HAP-1 (cell line): ENCODE results near the gene SHOC1.
A peak's percentile ranks its signal among the peaks of the same experiment; 100 is the strongest.
"Not testable (repeated sequence)": the region's sequence is repeated elsewhere in the genome, so short reads cannot be mapped to it uniquely, and the experiment has no call there.

Experiments
- DNase-seq, 2 experiments: peaks; one replicate each; pipeline ENCODE4 v3.0.0-alpha.2; 2016 to 2020; ENCODE audit warnings: low spot score in 2 of 2
- H3K27me3 ChIP-seq: fragments of 250-450 bp; sonication (Bioruptor Pico); 2 replicates; pipeline ENCODE4 v1.5.1; 2020; ENCODE audit warnings: low read depth, mild to moderate bottlenecking, moderate library complexity
- H3K36me3 ChIP-seq: fragments of 250-450 bp; sonication (Bioruptor Pico); replicated peaks from 2 replicates; pipeline ENCODE4 v1.5.1; 2020; ENCODE audit warnings: mild to moderate bottlenecking
- H3K4me1 ChIP-seq: fragments of 250-450 bp; sonication (Bioruptor Pico); 2 replicates; pipeline ENCODE4 v1.5.1; 2020; ENCODE audit warnings: mild to moderate bottlenecking
- H3K4me3 ChIP-seq: fragments of 250-450 bp; sonication (Bioruptor Pico); 2 replicates; pipeline ENCODE4 v1.5.1; 2020; ENCODE audit warnings: mild to moderate bottlenecking, moderate library complexity
- H3K9me3 ChIP-seq: fragments of 250-450 bp; sonication (Bioruptor Pico); 2 replicates; pipeline ENCODE4 v1.5.1; 2020; ENCODE audit warnings: mild to moderate bottlenecking, moderate library complexity
- in situ Hi-C: fragments of 300-500 bp; cut with MboI; formaldehyde crosslinking; loops from 3 replicates; pipeline ENCODE4 v1.14.3; 2020; ENCODE audit warnings: low sequenced_read_pairs, inconsistent platforms, mixed read lengths

The SHOC1 gene

DNA sequence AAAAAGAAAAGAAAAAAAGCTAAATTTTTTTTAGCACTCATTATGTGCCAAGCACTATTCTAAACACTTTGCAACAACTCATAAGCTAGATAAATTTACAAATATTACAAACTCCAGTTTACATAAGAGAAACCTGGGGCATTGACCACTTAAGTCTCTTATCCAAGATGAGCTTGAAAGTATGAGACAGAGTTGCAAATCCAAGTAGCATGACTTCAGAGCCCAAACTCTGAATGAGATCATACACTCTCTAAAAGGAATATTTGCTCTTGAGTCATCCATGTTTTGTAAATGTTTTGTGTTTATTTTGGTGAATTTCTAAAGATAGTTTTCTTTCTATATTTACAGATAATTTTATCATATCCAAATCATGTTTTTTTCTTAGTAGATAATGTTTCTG lies 4.0 kb upstream of the SHOC1 start:
- Histone ChIP-seq H3K9me3 (no peaks in the 10 kb centered on the region), H3K27me3 (peaks cover 3% of the 10 kb centered on the region; the same call in 1 of the 2 replicates), H3K4me1 (peaks cover 8% of the 10 kb centered on the region; the same call in 1 of the 2 replicates), H3K36me3 (no peaks in the 10 kb centered on the region), H3K4me3 (no peak overlapping the region)
- in situ Hi-C loops = no loop called here
- DNase-seq = no peak

DNA sequence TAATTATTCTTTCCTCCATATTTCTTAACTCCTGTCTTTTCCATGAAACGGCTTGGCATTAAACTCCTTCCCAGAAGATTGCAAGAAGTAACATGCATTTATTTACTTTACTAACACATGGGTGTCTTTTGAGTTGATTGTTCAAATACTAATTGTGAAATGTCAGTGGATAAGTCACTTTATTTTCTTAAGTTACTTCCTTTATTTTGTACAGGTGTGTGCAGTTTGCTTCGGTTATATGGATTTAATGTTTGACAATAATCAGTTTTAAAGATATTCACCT lies 761 bp upstream of the SHOC1 start:
- DNase-seq = no peak
- H3K36me3 ChIP-seq = no peaks in the 10 kb centered on the region
- H3K4me1 ChIP-seq = peaks cover 8% of the 10 kb centered on the region; the same call in 1 of the 2 replicates
- no peaks in the 10 kb centered on the region for H3K9me3 ChIP-seq
- H3K27me3 ChIP-seq = no peaks in the 10 kb centered on the region; the same call in 1 of the 2 replicates
- in situ Hi-C loops = no loop called here
- no peak overlapping the region for H3K4me3 ChIP-seq

DNA sequence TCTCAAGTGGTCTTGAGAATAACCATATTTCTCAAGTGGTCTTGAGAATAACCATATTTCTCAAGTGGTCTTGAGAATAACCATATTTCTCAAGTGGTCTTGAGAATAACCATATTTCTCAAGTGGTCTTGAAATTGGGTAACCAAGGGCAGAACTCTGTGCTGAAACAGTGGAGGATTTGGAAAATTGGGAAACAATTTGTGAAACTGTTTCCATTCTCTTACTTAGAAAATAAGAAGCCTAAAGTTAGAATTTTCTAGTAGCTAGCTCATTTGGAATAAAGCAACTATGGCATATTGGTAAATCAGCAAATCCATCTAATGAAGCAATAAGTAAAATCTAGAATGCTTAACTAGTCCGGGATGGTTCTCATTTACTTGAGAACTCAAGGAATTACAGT lies 2.9 kb downstream of the SHOC1 start:
- H3K9me3 ChIP-seq, DNase-seq, H3K4me1 ChIP-seq, in situ Hi-C loops, H3K36me3 ChIP-seq, H3K27me3 ChIP-seq, H3K4me3 ChIP-seq: not testable (repeated sequence)

DNA sequence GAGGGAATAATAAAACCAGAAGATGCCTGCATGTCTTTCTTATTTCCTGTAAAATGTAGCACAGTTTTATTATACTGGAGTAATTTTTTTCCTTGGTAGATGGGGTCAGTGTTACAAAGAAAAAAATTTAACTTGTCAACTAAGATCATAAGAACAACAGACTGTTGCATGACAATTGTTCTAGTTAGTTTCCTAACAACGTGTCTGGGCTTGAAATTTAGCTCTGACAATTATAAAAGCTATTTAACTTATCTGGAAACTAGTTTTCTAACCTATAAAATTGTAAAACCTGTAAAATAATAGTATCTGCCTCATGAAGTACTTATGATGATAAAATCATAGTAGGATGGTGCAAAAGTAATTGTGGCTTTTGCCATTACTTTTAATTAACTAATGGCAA lies 4.9 kb downstream of the SHOC1 start:
- no peaks in the 10 kb centered on the region for H3K27me3 ChIP-seq
- H3K9me3 ChIP-seq = no peaks in the 10 kb centered on the region
- no peaks in the 10 kb centered on the region for H3K36me3 ChIP-seq
- in situ Hi-C loops = no loop called here
- DNase-seq = no peak
- H3K4me1 ChIP-seq = no peaks in the 10 kb centered on the region
- H3K4me3 ChIP-seq = no peak overlapping the region

DNA sequence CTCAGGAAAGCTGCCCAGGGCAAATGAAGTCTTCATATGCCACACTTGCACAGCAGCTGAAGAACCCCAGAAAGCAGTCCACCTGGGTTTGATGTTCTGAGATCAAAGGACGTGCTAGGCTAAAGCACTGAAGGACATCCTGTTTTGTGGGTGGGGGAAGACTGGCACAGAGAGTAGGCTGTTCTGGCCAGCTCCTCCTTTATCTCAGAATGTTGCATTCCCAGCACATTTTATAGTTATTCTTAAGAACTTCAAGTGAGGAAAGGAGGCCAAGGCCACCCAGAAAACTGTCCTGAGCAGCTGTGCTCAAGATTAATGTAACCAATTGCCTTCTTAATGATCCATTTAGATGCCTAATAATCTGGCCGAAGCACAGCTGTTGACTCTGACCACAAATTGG lies 10.9 kb downstream of the SHOC1 start:
- DNase-seq = no peak
- in situ Hi-C loops = no loop called here
- H3K4me3 ChIP-seq = no peak overlapping the region
- H3K27me3 ChIP-seq = no peaks in the 10 kb centered on the region
- no peaks in the 10 kb centered on the region for H3K4me1 ChIP-seq
- H3K9me3 ChIP-seq = no peaks in the 10 kb centered on the region
- H3K36me3 ChIP-seq = no peaks in the 10 kb centered on the region

DNA sequence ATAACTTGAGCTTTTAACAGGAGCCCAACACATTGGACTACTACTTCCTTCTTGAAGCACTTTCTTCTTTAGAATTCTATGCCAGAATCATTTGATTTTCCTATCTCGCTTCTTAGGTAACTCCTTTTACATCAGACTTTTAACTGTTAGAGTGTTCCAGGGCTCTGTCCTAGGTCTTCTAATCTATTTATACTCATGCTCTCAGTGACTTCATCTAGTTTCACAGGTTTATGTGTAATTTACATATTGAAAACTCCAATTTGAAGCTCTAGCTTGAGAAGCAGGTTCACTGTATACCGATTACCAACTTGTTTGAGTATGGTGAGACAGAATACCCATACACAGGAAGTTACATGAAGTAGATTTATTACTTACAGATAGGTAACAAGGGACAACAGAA lies 11.3 kb downstream of the SHOC1 start:
- no peak for DNase-seq
- in situ Hi-C loops = no loop called here

DNA sequence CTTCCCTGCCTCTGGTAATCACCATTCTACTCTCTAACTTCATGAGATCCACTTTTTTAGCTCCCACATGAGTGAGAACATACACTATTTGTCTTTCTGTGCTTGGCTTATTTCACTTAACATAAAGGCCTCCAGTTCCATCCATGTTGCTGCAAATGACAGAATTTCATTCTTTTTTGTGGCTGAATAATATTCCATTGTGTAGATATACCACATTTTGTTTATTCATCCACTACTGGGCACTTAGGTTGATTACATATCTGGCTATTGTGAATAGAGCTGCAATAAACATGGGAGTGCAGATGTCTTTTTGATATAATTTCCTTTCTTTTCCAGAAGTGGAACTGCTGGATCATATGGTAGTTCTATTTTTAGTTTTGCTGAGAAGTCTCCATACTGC lies 28.7 kb downstream of the SHOC1 start:
- in situ Hi-C loops = loop anchor here (25.0 kb wide), 1 partner anchor 596 kb away; no protein-coding TSS in a partner anchor

More for the DNA sequence above, 11.3 kb downstream of the SHOC1 start:
- Histone ChIP-seq H3K27me3 (no peaks in the 10 kb centered on the region), H3K9me3 (no peaks in the 10 kb centered on the region), H3K4me1 (no peaks in the 10 kb centered on the region), H3K4me3 (no peak overlapping the region), H3K36me3 (no peaks in the 10 kb centered on the region)

DNA sequence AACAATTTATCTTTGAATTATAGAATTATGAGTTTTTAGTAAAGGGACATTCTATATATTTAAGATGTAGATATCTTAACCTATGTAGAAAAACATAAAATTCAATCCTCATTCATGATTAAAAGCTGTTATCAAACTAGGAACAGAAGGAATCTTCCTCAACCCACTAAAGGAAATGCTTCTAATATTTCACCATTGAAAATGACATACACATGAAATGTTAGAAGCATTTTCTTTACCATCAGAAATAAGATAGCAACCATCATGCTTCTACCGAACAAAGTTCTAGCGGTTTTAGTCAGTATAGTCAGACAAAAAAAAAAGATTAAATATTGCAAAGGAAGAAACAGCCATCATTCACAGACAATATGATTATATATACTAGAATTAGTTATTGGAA lies 32.2 kb downstream of the SHOC1 start:
- Histone ChIP-seq H3K4me3 (no peak overlapping the region), H3K27me3 (no peaks in the 10 kb centered on the region), H3K9me3 (0 out of 2 replicates have a peak, but pooled peaks cover 3% of the 10 kb centered on the region), H3K36me3 (no peaks in the 10 kb centered on the region), H3K4me1 (no peaks in the 10 kb centered on the region)
- no peak for DNase-seq
- in situ Hi-C loops = loop anchor here (5.0 to 25.0 kb wide), 2 partner anchors 315 to 600 kb away; no protein-coding TSS in a partner anchor

More for the DNA sequence above, 28.7 kb downstream of the SHOC1 start:
- H3K9me3 ChIP-seq = 0 out of 2 replicates have a peak, but pooled peaks cover 3% of the 10 kb centered on the region
- no peaks in the 10 kb centered on the region for H3K36me3 ChIP-seq
- no peaks in the 10 kb centered on the region for H3K27me3 ChIP-seq
- DNase-seq = no peak
- no peak overlapping the region for H3K4me3 ChIP-seq
- no peaks in the 10 kb centered on the region for H3K4me1 ChIP-seq

DNA sequence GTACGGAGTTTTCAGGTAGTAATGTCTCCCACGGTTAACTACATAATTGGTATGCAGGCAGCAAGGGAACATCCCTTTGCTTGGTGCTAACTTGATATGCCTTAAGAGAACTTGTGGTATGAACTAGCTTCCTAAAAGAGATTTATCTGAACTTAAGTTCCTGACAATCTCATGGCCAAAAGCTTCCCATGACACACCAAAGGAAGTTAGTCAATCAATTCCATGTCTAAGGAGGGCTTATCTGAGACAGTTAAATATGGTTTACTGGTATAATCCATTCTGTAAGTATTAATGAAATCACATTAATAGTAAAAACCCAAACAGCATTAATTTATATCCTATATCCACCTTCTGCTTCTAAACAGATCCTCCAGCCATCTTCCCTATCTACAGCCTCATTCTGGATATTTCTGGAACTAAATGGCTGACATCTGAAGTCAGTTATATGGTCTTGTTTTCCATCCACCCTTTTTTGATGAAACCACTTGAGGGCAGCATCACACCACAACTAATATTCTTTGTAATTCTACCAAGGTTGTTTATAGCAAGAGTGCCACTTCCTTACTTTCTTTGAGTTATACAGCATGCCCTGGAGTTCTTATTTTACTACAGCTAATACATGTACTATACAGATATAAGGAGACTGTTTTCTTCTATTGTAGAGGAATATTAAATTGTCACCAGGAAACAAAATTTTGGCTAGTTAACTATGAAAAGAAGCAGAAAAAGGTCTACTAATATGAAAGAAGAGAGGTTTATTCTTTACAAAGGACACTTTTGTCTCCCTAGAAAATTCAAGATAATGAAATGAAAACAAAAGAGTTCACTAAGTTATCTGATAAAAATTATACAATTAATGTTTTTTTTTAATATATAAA lies 34.7 kb downstream of the SHOC1 start:
- no peaks in the 10 kb centered on the region for H3K27me3 ChIP-seq
- in situ Hi-C loops = loop anchor here (5.0 to 25.0 kb wide), 2 partner anchors 317 to 602 kb away; no protein-coding TSS in a partner anchor
- H3K4me1 ChIP-seq = no peaks in the 10 kb centered on the region
- no peaks in the 10 kb centered on the region for H3K9me3 ChIP-seq
- peak; percentile 56 to 59 for DNase-seq
- H3K36me3 ChIP-seq = no peaks in the 10 kb centered on the region
- H3K4me3 ChIP-seq = no peak overlapping the region

DNA sequence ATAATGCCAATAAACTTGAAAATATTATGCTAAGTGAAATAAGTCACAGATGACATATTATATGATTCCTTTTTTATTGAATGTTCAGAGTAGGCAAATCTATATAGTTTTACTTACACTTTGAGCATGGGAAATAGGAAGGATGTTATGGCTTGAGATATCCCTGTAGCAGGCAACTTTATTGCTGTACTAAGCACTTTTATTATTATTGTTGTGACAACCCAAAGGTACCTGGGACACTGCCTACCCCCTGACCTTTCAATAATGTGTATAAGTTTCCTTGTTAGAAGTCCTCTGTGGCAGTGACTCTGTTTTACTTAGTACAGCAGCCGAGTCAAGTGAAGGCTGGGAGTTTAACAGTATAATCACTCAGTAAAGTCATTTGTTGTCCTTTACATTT lies 39.9 kb downstream of the SHOC1 start:
- H3K4me3 ChIP-seq = no peak overlapping the region
- H3K36me3 ChIP-seq = no peaks in the 10 kb centered on the region
- H3K9me3 ChIP-seq = no peaks in the 10 kb centered on the region
- no peak for DNase-seq
- H3K4me1 ChIP-seq = no peaks in the 10 kb centered on the region
- H3K27me3 ChIP-seq = no peaks in the 10 kb centered on the region
- in situ Hi-C loops = loop anchor here (25.0 kb wide), 1 partner anchor 608 kb away; no protein-coding TSS in a partner anchor

DNA sequence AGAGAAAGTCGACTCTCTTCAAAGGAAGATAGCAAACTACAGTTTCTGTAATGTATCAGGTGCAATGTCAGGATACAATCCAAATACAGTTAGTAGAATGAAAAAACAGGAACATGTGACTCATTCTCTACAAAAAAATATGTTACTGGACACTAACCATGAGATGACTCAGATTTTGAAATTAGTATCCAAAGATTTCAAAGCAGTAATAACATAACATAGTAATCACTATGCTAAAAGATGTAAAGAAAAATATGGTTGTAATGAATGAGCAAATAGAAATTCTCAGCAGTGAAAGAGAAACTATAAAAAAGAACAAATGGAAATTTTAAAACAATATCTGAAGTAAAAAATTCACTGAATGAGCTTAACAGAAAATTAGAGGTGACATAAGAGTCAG lies 42.3 kb downstream of the SHOC1 start:
- in situ Hi-C loops = loop anchor here (25.0 kb wide), 1 partner anchor 610 kb away; no protein-coding TSS in a partner anchor
- Histone ChIP-seq H3K4me3 (no peak overlapping the region), H3K36me3 (no peaks in the 10 kb centered on the region), H3K27me3 (no peaks in the 10 kb centered on the region), H3K9me3 (no peaks in the 10 kb centered on the region), H3K4me1 (no peaks in the 10 kb centered on the region)
- no peak for DNase-seq
